DOHH2 (cell line): ENCODE results near the gene ZNF462.

Experiments
- H3F3A ChIP-seq: fragments of 200-600 bp; sonication (generic), shearing (Covaris generic); 2 replicates; pipeline ENCODE4 v1.6.0; 2016; ENCODE audit warnings: antibody characterized with exemption, mild to moderate bottlenecking; ENCODE audit not compliant: control insufficient read depth, insufficient read depth
- H3K27ac ChIP-seq: fragments of 200-600 bp; sonication (generic); 2 replicates; pipeline ENCODE4 v1.5.1; 2014; ENCODE audit warnings: low read depth, mild to moderate bottlenecking, low read length, moderate library complexity
- H3K27me3 ChIP-seq: fragments of 200-600 bp; sonication (generic); 2 replicates; pipeline ENCODE4 v1.6.1; 2014; ENCODE audit warnings: mild to moderate bottlenecking, low read length, mixed read lengths; ENCODE audit not compliant: control insufficient read depth
- H3K36me3 ChIP-seq: fragments of 200-600 bp; sonication (generic); 2 replicates; pipeline ENCODE4 v1.6.1; 2014; ENCODE audit warnings: mild to moderate bottlenecking, low read length, moderate library complexity, mixed read lengths; ENCODE audit not compliant: control insufficient read depth
- H3K4me1 ChIP-seq: fragments of 200-600 bp; sonication (generic); 2 replicates; pipeline ENCODE4 v1.6.1; 2014; ENCODE audit warnings: mild to moderate bottlenecking, low read length, mixed read lengths; ENCODE audit not compliant: control insufficient read depth
- H3K4me2 ChIP-seq: fragments of 200-600 bp; sonication (generic); 2 replicates; pipeline ENCODE4 v1.6.0; 2014; ENCODE audit warnings: mild to moderate bottlenecking, low read length, moderate library complexity
- H3K4me3 ChIP-seq: fragments of 200-600 bp; sonication (generic); 2 replicates; pipeline ENCODE4 v1.5.1; 2014; ENCODE audit warnings: mild to moderate bottlenecking, low read length, mixed read lengths
- H3K79me2 ChIP-seq: fragments of 200-600 bp; sonication (generic); 2 replicates; pipeline ENCODE4 v1.6.1; 2014; ENCODE audit warnings: mild to moderate bottlenecking, low read length, mixed read lengths; ENCODE audit not compliant: control insufficient read depth
- H3K9me2 ChIP-seq: fragments of 200-600 bp; sonication (generic); replicated peaks from 2 replicates; pipeline ENCODE4 v1.6.1; 2014; ENCODE audit warnings: mild to moderate bottlenecking, low read length, mixed read lengths; ENCODE audit not compliant: control insufficient read depth
- H3K9me3 ChIP-seq: fragments of 200-600 bp; sonication (generic); 2 replicates; pipeline ENCODE4 v1.6.1; 2014; ENCODE audit warnings: antibody characterized with exemption, low read length, mixed read lengths; ENCODE audit not compliant: control insufficient read depth, insufficient read depth
- H4K20me1 ChIP-seq: fragments of 200-600 bp; sonication (generic); 2 replicates; pipeline ENCODE4 v1.6.0; 2014; ENCODE audit warnings: low read depth, mild to moderate bottlenecking, antibody characterized with exemption, low read length, moderate library complexity; ENCODE audit not compliant: control insufficient read depth, insufficient read depth
- CTCF ChIP-seq: fragments of 200-600 bp; sonication (generic); IDR thresholded peaks from one replicate; pipeline ENCODE4 v1.5.1; 2014; ENCODE audit warnings: antibody characterized with exemption, mild to moderate bottlenecking, low read depth, low read length; ENCODE audit not compliant: poor library complexity, severe bottlenecking
- EZH2phosphoT487 ChIP-seq: fragments of 200-600 bp; sonication (generic); IDR thresholded peaks from 2 replicates; pipeline ENCODE4 v1.6.1; 2017; ENCODE audit warnings: borderline replicate concordance, mild to moderate bottlenecking, antibody characterized with exemption, low read length, moderate library complexity, mixed read lengths

The ZNF462 gene

GRCh38 chr9:106866243-106866642 is 3.3 kb downstream of the ZNF462 start:
- no peaks in the 10 kb centered on the region for H3K4me1 ChIP-seq
- no peaks in the 10 kb centered on the region for H4K20me1 ChIP-seq
- H3K4me3 ChIP-seq, result no peak overlapping the region
- H3K9me3 ChIP-seq, result no peaks in the 10 kb centered on the region
- no peak overlapping the region for H3K27ac ChIP-seq
- H3K36me3 ChIP-seq, result no peaks in the 10 kb centered on the region
- no peak overlapping the region for H3K4me2 ChIP-seq
- no peaks in the 10 kb centered on the region for H3F3A ChIP-seq
- no peak for TF ChIP-seq CTCF
- TF ChIP-seq EZH2phosphoT487, result no peak
- H3K27me3 ChIP-seq, result no peaks in the 10 kb centered on the region
- H3K79me2 ChIP-seq, result no peaks in the 10 kb centered on the region
- no peaks in the 10 kb centered on the region for H3K9me2 ChIP-seq

- Histone ChIP-seq H3K79me2 (no peaks in the 10 kb centered on the region), H3K27ac (no peak overlapping the region), H3F3A (no peaks in the 10 kb centered on the region), H4K20me1 (no peaks in the 10 kb centered on the region), H3K36me3 (no peaks in the 10 kb centered on the region), H3K9me3 (no peaks in the 10 kb centered on the region), H3K4me2 (no peak overlapping the region), H3K4me3 (no peak overlapping the region), H3K27me3 (no peaks in the 10 kb centered on the region), H3K9me2 (no peaks in the 10 kb centered on the region), H3K4me1 (no peaks in the 10 kb centered on the region)
- TF ChIP-seq EZH2phosphoT487, result no peak
- no peak for TF ChIP-seq CTCF
These were observed 4.3 kb downstream of the ZNF462 start for GRCh38 chr9:106867286-106867685.

- H3K27ac ChIP-seq, result no peak overlapping the region
- no peaks in the 10 kb centered on the region for H3K9me3 ChIP-seq
- no peaks in the 10 kb centered on the region for H3K27me3 ChIP-seq
- H3K4me3 ChIP-seq, result no peak overlapping the region
- TF ChIP-seq CTCF, result no peak
- no peaks in the 10 kb centered on the region for H3K79me2 ChIP-seq
- no peaks in the 10 kb centered on the region for H3K36me3 ChIP-seq
- H3K4me2 ChIP-seq, result no peak overlapping the region
- H3K4me1 ChIP-seq, result no peaks in the 10 kb centered on the region
- H4K20me1 ChIP-seq, result no peaks in the 10 kb centered on the region
- H3F3A ChIP-seq, result no peaks in the 10 kb centered on the region
- no peaks in the 10 kb centered on the region for H3K9me2 ChIP-seq
These were observed 5.1 kb downstream of the ZNF462 start for GRCh38 chr9:106868087-106868486.

GRCh38 chr9:106868565-106868964 is 5.6 kb downstream of the ZNF462 start:
- no peaks in the 10 kb centered on the region for H3K9me3 ChIP-seq
- no peak overlapping the region for H3K27ac ChIP-seq
- no peaks in the 10 kb centered on the region for H3K79me2 ChIP-seq
- H3K4me1 ChIP-seq, result no peaks in the 10 kb centered on the region
- no peaks in the 10 kb centered on the region for H3K27me3 ChIP-seq
- H3F3A ChIP-seq, result no peaks in the 10 kb centered on the region
- no peaks in the 10 kb centered on the region for H3K36me3 ChIP-seq
- no peak overlapping the region for H3K4me3 ChIP-seq
- TF ChIP-seq EZH2phosphoT487, result no peak
- no peak for TF ChIP-seq CTCF
- no peaks in the 10 kb centered on the region for H4K20me1 ChIP-seq
- no peaks in the 10 kb centered on the region for H3K9me2 ChIP-seq
- H3K4me2 ChIP-seq, result no peak overlapping the region
